Panc1 (cell line): ENCODE measurements around the gene FOXD1.

Source experiments
- CTCF ChIP-seq: fragments of 450-650 bp; IDR thresholded peaks from 2 replicates; pipeline ENCODE4 v1.5.1; 2017; ENCODE audit warnings: mild to moderate bottlenecking
- TCF7L2 ChIP-seq: IDR thresholded peaks from 2 replicates; pipeline ENCODE4 v1.6.1; 2011; ENCODE audit warnings: mild to moderate bottlenecking, low read depth, low read length, inconsistent platforms
- TF ChIP-seq, protein P1 (sequence below), 2 experiments: IDR thresholded peaks; 2 replicates each; pipeline ENCODE4 v1.6.1; 2011 to 2012; ENCODE audit warnings: low read depth in 2 of 2, control low read depth in 1 of 2, low read length in 1 of 2, mild to moderate bottlenecking in 1 of 2, moderate library complexity in 1 of 2; ENCODE audit not compliant: insufficient read depth in 1 of 2

DNA sequence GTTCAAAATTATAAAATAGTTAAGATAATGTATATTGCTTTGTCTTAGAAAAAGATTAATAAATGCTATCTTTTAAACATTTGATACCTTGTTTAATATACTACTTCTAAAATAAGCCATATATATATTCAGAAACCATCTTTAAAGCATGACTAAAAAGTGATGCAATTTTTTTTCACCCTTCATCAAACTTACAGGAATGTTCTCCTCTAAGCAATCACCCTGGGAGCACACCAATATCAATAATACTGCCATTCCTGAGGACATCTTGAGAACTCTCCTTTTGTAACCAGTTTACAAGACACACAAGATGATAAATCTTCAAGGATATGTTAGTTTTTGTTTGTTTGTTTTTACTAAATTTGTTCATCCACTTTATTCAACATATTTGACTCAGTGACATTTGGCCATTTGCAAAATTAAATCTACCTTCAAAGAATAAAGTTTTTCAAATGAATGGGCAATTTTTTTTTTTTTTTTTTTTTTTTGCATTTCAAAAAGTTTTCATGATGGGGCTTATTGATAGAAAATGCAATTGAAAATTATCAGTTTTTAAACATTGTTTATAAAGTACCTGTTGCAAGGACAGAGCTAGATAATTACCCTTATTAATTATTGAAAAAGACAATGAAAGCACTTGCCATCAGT, 17.2 kb downstream of the FOXD1 start:
- TF ChIP-seq, protein P1, sequence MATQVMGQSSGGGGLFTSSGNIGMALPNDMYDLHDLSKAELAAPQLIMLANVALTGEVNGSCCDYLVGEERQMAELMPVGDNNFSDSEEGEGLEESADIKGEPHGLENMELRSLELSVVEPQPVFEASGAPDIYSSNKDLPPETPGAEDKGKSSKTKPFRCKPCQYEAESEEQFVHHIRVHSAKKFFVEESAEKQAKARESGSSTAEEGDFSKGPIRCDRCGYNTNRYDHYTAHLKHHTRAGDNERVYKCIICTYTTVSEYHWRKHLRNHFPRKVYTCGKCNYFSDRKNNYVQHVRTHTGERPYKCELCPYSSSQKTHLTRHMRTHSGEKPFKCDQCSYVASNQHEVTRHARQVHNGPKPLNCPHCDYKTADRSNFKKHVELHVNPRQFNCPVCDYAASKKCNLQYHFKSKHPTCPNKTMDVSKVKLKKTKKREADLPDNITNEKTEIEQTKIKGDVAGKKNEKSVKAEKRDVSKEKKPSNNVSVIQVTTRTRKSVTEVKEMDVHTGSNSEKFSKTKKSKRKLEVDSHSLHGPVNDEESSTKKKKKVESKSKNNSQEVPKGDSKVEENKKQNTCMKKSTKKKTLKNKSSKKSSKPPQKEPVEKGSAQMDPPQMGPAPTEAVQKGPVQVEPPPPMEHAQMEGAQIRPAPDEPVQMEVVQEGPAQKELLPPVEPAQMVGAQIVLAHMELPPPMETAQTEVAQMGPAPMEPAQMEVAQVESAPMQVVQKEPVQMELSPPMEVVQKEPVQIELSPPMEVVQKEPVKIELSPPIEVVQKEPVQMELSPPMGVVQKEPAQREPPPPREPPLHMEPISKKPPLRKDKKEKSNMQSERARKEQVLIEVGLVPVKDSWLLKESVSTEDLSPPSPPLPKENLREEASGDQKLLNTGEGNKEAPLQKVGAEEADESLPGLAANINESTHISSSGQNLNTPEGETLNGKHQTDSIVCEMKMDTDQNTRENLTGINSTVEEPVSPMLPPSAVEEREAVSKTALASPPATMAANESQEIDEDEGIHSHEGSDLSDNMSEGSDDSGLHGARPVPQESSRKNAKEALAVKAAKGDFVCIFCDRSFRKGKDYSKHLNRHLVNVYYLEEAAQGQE (IDR thresholded peaks at IDR 0.05; ENCODE audit: insufficient read depth in 1 of 2, low read depth in 2 of 2, low read length in 1 of 2) = no peak
- TF ChIP-seq CTCF (no peak), TCF7L2 (no peak)
